Glutamatergic neuron (in vitro differentiated cells): ENCODE results near the gene DCUN1D2. TPM values are rescaled to one million over a fixed set of nuclear protein-coding genes. Genes with fewer than 3 reads are reported as not detected.

Experiments used
- DNase-seq: peaks from one replicate; pipeline ENCODE4 v3.0.0; 2022
- H3K27ac Mint-ChIP-seq: one replicate; pipeline ENCODE4 v1.8.0; 2020; ENCODE audit warnings: mild to moderate bottlenecking, mixed read lengths, inconsistent platforms; ENCODE audit not compliant: unreplicated experiment
- H3K27me3 Mint-ChIP-seq: one replicate; pipeline ENCODE4 v1.8.0; 2020; ENCODE audit warnings: mild to moderate bottlenecking, moderate library complexity, mixed read lengths, inconsistent platforms; ENCODE audit not compliant: unreplicated experiment
- H3K36me3 Mint-ChIP-seq: one replicate; pipeline ENCODE4 v1.8.0; 2020; ENCODE audit warnings: mild to moderate bottlenecking, mixed read lengths, inconsistent platforms; ENCODE audit not compliant: unreplicated experiment
- H3K4me1 Mint-ChIP-seq: one replicate; pipeline ENCODE4 v1.8.0; 2020; ENCODE audit warnings: mild to moderate bottlenecking, low read depth, mixed read lengths, inconsistent platforms; ENCODE audit not compliant: unreplicated experiment
- H3K4me3 Mint-ChIP-seq: one replicate; pipeline ENCODE4 v1.8.0; 2020; ENCODE audit warnings: mild to moderate bottlenecking, mixed read lengths, inconsistent platforms; ENCODE audit not compliant: unreplicated experiment
- H3K9me3 Mint-ChIP-seq: one replicate; pipeline ENCODE4 v1.8.0; 2020; ENCODE audit warnings: mild to moderate bottlenecking, moderate library complexity, mixed read lengths, inconsistent platforms; ENCODE audit not compliant: unreplicated experiment
- CTCF ChIP-seq: fragments of 200-600 bp; sonication (generic); IDR thresholded peaks from one replicate; pipeline ENCODE4 v1.5.0; 2021; ENCODE audit not compliant: partially characterized antibody, unreplicated experiment
- long read RNA-seq: library from polyadenylated mRNA; unstranded; transcript quantifications from one replicate; pipeline ENCODE4 v2.0.0, GENCODE V29; 2020; ENCODE audit not compliant: unreplicated experiment
- total RNA-seq: library from RNA; stranded (reverse); fragmentation: NEBNext Ultra II Directional; extraction: Animal tissue kit (Norgen Biotek cat#: 25700); gene quantifications from one replicate; pipeline ENCODE4 v1.2.1, GENCODE V29; 2021; ENCODE audit not compliant: unreplicated experiment

The DCUN1D2 gene
- 97.7 TPM for total RNA-seq
- long read RNA-seq, partial matches to known transcripts: 0 of 5 reads
- long read RNA-seq, other reads (novel, unspliced or antisense): 5 of 5 reads

- Mint-ChIP-seq H3K36me3 (peaks cover 4% of the 10 kb centered on the region), H3K4me3 (peak within 1 kb of the TSS; percentile 100), H3K27me3 (peaks cover 16% of the 10 kb centered on the region), H3K27ac (peak within 1 kb of the TSS; percentile 100), H3K4me1 (peaks cover 46% of the 10 kb centered on the region), H3K9me3 (peaks cover 13% of the 10 kb centered on the region)
- no peak for TF ChIP-seq CTCF
- peak; percentile 93 for DNase-seq
Observed at GRCh38 chr13:113490496-113491417, at the start of gene DCUN1D2. TSS of gene DCUN1D2 (minus strand) at chr13:113490711. CDS start at chr13:113490669, 42 bp downstream.

GRCh38 chr13:113539822-113540221 is 49.3 kb upstream of the DCUN1D2 start:
- Mint-ChIP-seq H3K36me3 (peaks cover 22% of the 10 kb centered on the region), H3K4me3 (peak overlapping the region; percentile 14), H3K27me3 (peaks cover 3% of the 10 kb centered on the region), H3K4me1 (peaks cover 16% of the 10 kb centered on the region), H3K9me3 (peaks cover 17% of the 10 kb centered on the region), H3K27ac (no peak overlapping the region)
- no peak for DNase-seq
- no peak for TF ChIP-seq CTCF

GRCh38 chr13:113539176-113539575 is 48.7 kb upstream of the DCUN1D2 start:
- Mint-ChIP-seq H3K9me3 (peaks cover 14% of the 10 kb centered on the region), H3K4me1 (peaks cover 12% of the 10 kb centered on the region), H3K36me3 (peaks cover 22% of the 10 kb centered on the region), H3K4me3 (no peak overlapping the region), H3K27ac (no peak overlapping the region), H3K27me3 (peaks cover 3% of the 10 kb centered on the region)
- no peak for TF ChIP-seq CTCF
- no peak for DNase-seq

GRCh38 chr13:113538689-113539058 is 48.2 kb upstream of the DCUN1D2 start:
- peaks cover 19% of the 10 kb centered on the region for H3K36me3 Mint-ChIP-seq
- no peak overlapping the region for H3K4me3 Mint-ChIP-seq
- no peak overlapping the region for H3K27ac Mint-ChIP-seq

More at GRCh38 chr13:113538689-113539058, 48.2 kb upstream of the DCUN1D2 start:
- Mint-ChIP-seq H3K9me3 (peaks cover 13% of the 10 kb centered on the region), H3K27me3 (peaks cover 3% of the 10 kb centered on the region), H3K4me1 (peaks cover 11% of the 10 kb centered on the region)
- TF ChIP-seq CTCF: no peak
- no peak for DNase-seq
